Fibroblast of villous mesenchyme (primary cell): ENCODE measurements around the gene SPATC1L. TPM values are rescaled to one million over a fixed set of nuclear protein-coding genes. Genes with fewer than 3 reads are reported as not detected.

Experiments
- DNase-seq: peaks from one replicate; pipeline ENCODE4 v3.0.0-alpha.2; 2010; ENCODE audit warnings: low read depth
- H3K4me3 ChIP-seq: 2 replicates; pipeline ENCODE4 v1.5.1; 2011; ENCODE audit warnings: low read depth, mild to moderate bottlenecking, low read length
- total RNA-seq: library from RNA; depleted of rRNA; stranded (reverse); fragments of >200 nt; gene quantifications from 2 replicates; pipeline ENCODE4 v1.2.3, GENCODE V29; 2012
- TF ChIP-seq, protein P1 (sequence below): IDR thresholded peaks from 2 replicates; pipeline ENCODE4 v1.5.1; 2012; ENCODE audit warnings: low read depth, mild to moderate bottlenecking, low read length; ENCODE audit not compliant: insufficient read depth

The SPATC1L gene
- total RNA-seq, 1 donor = 9.5 TPM

DNA sequence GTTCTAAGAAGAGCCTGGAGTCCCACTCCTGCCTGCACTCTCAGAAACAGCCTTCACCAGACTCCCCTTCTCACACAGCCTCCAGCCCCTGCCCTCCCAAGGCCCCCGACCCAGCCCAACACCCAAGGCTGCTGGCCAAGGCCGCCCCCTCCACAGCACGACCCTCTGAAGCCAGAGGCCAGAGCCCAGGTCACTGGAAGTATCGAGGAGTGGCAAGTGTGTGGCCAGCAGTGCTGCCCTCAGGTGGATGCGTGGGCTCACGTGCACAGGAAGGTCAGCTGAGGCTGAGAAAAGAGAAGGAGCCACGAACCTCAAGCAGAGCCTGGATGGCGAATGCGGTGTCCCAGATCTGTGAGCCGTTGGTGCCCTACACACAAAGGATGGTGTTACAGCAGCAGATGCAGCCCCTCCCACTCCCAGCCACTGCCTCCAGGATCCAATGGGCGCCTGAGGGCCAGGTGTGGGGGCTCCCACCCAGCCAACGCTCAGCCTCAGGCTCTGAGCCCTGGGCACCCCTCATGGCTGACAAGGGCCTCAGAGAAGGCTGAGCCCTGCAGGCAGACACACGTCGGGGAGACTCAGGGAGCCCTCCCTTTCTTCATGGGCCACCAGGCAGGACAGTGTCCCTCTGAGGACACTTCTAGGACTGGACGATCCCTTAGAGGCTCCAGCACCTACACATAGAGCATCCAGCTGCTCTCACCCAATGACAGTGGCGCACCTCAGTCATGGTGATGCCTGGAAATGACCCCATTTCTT, 26.3 kb upstream of the SPATC1L start:
- no peak for DNase-seq
- no peak overlapping the region for H3K4me3 ChIP-seq
- TF ChIP-seq, protein P1, sequence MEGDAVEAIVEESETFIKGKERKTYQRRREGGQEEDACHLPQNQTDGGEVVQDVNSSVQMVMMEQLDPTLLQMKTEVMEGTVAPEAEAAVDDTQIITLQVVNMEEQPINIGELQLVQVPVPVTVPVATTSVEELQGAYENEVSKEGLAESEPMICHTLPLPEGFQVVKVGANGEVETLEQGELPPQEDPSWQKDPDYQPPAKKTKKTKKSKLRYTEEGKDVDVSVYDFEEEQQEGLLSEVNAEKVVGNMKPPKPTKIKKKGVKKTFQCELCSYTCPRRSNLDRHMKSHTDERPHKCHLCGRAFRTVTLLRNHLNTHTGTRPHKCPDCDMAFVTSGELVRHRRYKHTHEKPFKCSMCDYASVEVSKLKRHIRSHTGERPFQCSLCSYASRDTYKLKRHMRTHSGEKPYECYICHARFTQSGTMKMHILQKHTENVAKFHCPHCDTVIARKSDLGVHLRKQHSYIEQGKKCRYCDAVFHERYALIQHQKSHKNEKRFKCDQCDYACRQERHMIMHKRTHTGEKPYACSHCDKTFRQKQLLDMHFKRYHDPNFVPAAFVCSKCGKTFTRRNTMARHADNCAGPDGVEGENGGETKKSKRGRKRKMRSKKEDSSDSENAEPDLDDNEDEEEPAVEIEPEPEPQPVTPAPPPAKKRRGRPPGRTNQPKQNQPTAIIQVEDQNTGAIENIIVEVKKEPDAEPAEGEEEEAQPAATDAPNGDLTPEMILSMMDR = peak; percentile 10

DNA sequence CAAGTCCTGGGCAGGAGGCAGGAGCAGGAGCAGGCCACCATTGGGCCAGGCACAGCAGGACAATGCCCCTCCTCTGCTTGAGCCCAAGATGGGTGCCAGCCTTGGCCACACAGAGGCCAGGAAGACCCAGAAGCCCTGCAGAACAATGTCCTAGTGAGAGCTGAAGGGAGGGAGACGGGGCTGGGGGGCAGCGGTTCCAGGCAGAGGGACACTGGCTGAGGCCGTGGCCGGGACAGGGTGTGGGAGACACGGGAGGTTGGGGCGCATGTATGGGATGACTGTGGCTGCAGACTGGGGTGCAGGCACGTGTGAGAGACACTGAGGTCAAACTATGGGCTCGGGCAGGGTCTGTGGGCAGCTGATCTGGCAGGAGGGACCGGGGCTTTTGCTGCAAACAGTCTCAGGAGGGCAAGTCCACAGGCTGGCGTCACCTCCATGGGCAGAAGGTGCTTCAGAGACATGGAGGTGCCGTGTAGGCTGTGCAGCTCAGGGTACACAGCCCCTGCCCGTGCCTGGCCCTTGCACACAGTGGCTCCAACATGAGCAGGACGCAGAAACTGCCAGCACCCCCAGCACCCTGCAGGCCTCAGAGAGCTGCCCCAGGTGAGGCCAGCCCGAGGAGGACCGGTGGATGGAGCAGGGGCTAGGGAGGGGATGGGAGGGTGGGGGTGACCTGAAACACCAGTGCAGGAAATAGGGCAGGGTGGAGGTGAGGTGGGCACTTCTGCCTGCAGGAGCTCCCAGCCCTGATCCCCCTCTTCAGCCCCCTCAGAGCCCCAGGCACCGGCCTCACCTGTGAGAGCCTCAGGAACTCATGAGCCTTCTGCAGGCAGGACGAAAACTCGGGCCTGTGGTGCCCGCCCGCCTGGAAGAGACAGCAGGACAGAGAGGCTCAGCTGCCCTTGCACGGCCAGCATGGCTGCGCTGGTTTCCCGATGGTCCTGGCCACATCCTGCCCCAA, 24.8 kb upstream of the SPATC1L start:
- no peak for DNase-seq
- no peak overlapping the region for H3K4me3 ChIP-seq
- TF ChIP-seq, protein P1 = no peak

DNA sequence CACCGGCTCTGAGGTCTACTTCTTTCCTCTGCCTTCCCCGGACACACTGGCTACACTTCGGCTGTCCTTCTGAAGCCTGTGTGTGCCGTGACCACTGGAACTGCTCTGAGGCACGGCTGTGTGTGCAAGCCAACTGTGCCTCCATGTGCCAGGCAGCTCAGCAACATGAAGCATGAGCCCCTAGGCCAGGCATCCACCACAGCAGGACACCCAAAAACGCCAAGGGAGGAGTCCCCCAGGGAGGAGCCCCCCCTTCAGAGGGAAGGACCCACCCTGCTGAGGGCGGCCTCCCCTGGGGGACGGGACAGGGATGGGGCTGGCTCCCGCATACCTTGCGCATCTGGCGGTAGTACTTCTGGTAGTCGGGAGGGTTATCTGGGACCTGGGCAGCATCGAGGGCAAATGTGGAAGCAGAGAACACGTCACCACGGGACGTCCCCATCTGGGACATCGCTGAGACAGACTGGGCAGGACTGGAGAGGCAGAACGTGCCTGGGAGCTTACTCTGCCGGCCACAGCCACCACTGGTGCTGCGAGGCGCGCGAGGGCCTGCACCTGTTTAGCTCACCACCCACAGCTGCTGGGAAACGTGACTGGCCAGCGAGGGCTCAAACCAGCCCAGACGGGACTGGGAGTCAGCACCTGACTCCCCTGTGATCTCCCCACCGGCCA, 23.8 kb upstream of the SPATC1L start:
- TF ChIP-seq, protein P1 = no peak
- DNase-seq = no peak
- H3K4me3 ChIP-seq = no peak overlapping the region

DNA sequence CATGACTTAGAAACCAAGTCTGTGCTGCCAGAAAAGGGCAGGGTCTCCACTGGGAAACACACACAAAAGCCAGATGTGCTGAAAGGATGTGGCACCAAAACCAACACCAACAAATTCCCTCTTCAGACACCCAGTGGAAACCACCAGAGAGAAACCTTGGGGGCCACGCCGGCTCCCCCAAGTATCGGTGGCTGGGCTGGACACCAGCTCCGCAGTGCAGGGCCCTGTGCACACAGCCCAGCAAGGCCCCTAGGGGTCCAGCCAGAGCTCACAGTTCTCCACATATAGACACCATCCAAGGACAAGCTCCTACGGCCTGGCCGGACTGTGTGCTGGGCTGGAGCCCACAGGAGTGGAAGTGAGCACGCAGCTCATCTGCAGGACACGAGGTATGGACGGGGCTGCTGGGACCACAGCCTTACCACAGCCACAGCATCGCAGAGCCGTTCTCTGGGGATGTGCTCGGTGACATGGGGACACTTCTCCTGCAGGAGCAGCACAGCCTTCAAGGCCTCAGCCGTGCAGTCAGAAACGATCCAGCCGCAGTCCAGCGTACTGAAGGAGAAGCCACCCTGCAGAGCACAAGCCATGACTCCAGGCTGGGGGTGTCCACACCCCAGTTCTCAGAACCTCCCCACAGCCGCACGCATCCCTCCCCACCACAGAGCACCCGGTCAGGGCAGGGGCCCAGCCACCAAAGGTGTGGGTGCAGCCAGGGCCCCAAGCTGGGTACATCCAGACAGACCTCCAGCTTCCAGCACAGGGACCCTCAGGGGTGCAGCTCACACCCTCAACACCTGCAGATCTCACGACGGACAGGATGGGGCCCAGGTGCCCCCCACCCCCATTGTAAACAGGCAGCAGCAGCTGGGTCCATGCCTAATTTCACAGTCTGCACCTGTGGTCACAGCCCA, 23.0 kb upstream of the SPATC1L start:
- TF ChIP-seq, protein P1 = no peak
- no peak overlapping the region for H3K4me3 ChIP-seq
- no peak for DNase-seq

DNA sequence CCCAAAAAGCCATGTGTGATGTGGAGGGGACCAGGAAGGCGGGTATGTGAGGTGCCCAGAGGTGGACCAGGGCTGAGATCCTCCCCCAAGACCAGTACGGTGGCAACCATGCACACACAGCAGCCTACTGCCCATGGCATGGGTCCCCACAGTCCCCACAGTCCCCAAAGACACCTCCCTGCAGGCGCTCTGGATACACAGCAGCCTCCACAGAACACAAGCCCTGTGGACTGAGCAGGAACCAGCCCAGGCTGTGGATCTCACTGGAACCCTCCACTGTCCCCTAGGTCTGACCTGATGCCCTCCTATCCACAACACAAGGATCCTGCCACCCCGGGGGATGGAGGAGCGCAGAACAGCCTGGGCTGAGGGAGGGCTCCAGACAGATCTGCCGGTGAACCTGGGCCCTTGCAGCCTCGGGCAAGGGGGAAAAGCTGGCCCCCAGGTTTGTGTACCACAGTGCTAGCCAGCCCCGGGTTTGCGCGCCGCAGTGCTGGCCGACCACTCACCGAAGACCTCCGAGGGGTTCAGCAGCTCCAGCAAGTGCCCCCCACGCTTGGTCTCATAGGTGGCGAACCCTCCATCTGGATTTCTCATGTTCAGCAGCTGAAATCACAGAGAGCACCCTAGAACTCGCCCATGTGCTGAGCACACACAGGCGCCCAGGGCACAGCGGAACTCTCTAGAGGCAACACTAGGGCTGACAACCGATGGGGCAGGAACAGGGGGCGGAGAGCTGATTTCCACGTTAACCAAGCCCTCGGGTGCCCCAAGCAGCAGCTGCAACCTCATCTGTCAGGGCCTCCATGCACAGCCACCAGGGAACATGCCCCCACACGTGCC, 22.1 kb upstream of the SPATC1L start:
- no peak for DNase-seq
- H3K4me3 ChIP-seq = no peak overlapping the region
- TF ChIP-seq, protein P1 = no peak
